Measurements from ENCODE around the gene PLCXD1. TPM values are rescaled to one million over a fixed set of nuclear protein-coding genes. Genes with fewer than 3 reads are reported as not detected.

PLCXD1 gene
- total and polyA plus RNA-seq, 9 of the 15 experiments (the other 6 are each of a cell fraction or from before 2014, with no cell fraction given): 6.0 to 60.2 (median 39.5) TPM

- H3K4me2 ChIP-seq (ENCODE audit: insufficient read depth, low read length): no peak overlapping the region
- H3K4me1 ChIP-seq (replicated peaks in 1 of 2; ENCODE audit: control insufficient read depth in 2 of 2, insufficient read depth in 2 of 2, low read length in 2 of 2): peaks cover 4 to 35% of the 10 kb centered on the region in 2 experiments; a peak in 4 of 5 replicates
- TF ChIP-seq CSDE1 (IDR thresholded peaks at IDR 0.05) (no peak), HOMEZ (CRISPR knock-in tag; IDR thresholded peaks at IDR 0.05) (no peak), DACH1 (IDR thresholded peaks at IDR 0.05; ENCODE audit: partially characterized antibody) (no peak), GTF3C2 (IDR thresholded peaks at IDR 0.05; ENCODE audit: borderline replicate concordance, extremely low read depth, insufficient read length) (no peak), ELF4 (CRISPR knock-in tag; IDR thresholded peaks at IDR 0.05) (no peak), POLR2A (conservative IDR thresholded peaks at IDR 0.05) (no peak), BRF2 (IDR thresholded peaks at IDR 0.05; ENCODE audit: borderline replicate concordance, insufficient read depth, insufficient read length) (no peak), SNRNP70 (optimal IDR thresholded peaks at IDR 0.05; ENCODE audit: low read depth, low read length) (no peak), CBFA2T3 (IDR thresholded peaks at IDR 0.05) (no peak), ELF2 (CRISPR knock-in tag; IDR thresholded peaks at IDR 0.05) (no peak), RBM22 (IDR thresholded peaks at IDR 0.05; ENCODE audit: low read depth, low read length, poor library complexity, severe bottlenecking) (no peak), ZNF384 (IDR thresholded peaks at IDR 0.05; ENCODE audit: low read depth, low read length) (no peak), ZBTB43 (CRISPR knock-in tag; IDR thresholded peaks at IDR 0.05) (no peak), HDAC3 (IDR thresholded peaks at IDR 0.05; ENCODE audit: borderline replicate concordance, partially characterized antibody) (no peak), DMBX1 (CRISPR knock-in tag; IDR thresholded peaks at IDR 0.05; ENCODE audit: borderline replicate concordance) (no peak), SMARCC2 (IDR thresholded peaks at IDR 0.05; ENCODE audit: low read depth) (no peak)
- ATAC-seq: no peak
- WGBS (ENCODE audit: insufficient coverage, low coverage, missing lambda C conversion rate): no CpG with 5 or more reads among the region's 32 CpGs
- intact Hi-C loops (cut with micrococcal nuclease) (no loop called here), in situ Hi-C loops (cut with MboI) (no loop called here)
- no peaks in the 10 kb centered on the region for H3K9me1 ChIP-seq (ENCODE audit: control insufficient read depth, insufficient read depth, low read length)
- POLR2A ChIA-PET: no interaction called here
- H3K36me3 ChIP-seq (ENCODE audit: control insufficient read depth, insufficient read depth, low read length): no peaks in the 10 kb centered on the region
- H3K4me3 ChIP-seq: no peak overlapping the region
- no peak overlapping the region for H2AFZ ChIP-seq (ENCODE audit: low read depth, low read length)
- H3K9me3 ChIP-seq (replicated peaks; ENCODE audit: control insufficient read depth, insufficient read depth, low read depth, low read length): no peaks in the 10 kb centered on the region
- no peaks in the 10 kb centered on the region for H3K27me3 ChIP-seq (ENCODE audit: control insufficient read depth in 2 of 2, insufficient read depth in 2 of 2, low read length in 2 of 2)
- no peaks in the 10 kb centered on the region; the same call in 2 of the 3 replicates for H3K79me2 ChIP-seq (ENCODE audit: control insufficient read depth, insufficient read depth, low read length)
- peak overlapping the region in 1 of 2 experiments; percentile 93; a peak in 2 of 4 replicates for H3K9ac ChIP-seq (ENCODE audit: insufficient read depth in 1 of 2, low read depth in 2 of 2, low read length in 2 of 2)
- H3K27ac ChIP-seq (ENCODE audit: extremely low read depth, low read depth, low read length): no peak overlapping the region
- no TSS peak for BruUV-seq (replicated peaks)
- H4K20me1 ChIP-seq (replicated peaks; ENCODE audit: control insufficient read depth, insufficient read depth, low read length): no peaks in the 10 kb centered on the region
- no peak for DNase-seq (ENCODE audit: extremely low read depth in 1 of 4, low spot score in 3 of 4)
- CTCF ChIA-PET (ENCODE audit: low intra/inter-chr PET ratio): no interaction called here
- no peak for FAIRE-seq
Observed at GRCh38 chrX:275476-275966, 5.7 kb upstream of the PLCXD1 start.
